ENCODE data around the gene GAB2. TPM values are rescaled to one million over a fixed set of nuclear protein-coding genes. Genes with fewer than 3 reads are reported as not detected.
"Not testable (repeated sequence)": the region's sequence is repeated elsewhere in the genome, so short reads cannot be mapped to it uniquely, and the experiment has no call there.

Gene GAB2
- total RNA-seq, 2 experiments from 2014 or later, result 15.9 to 16.6 TPM

DNA sequence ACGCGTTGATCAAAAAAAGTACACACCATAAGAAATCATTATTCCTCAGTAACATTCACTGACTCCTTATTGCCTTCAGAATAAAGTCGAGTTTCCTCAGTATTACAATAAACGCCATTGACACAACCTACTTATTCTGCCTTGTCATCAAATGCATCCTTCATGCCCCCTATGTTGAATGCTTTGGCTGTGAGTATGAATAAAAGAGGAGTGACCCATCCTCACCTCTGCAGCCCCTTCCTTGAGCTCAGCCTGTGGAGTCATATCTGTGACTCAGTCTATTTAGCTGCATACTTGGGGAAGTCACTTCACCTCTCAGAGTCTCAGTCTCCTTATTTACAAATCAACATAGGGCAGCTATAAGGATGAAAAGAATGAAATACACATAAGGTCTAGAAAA is 163.8 kb downstream of the GAB2 start:
- H3K4me1 Mint-ChIP-seq, result peaks cover 2% of the 10 kb centered on the region
- CTCF ChIA-PET, result no interaction called here
- DNase-seq, result no peak
- H3K4me3 Mint-ChIP-seq, result no peak overlapping the region
- peaks cover 14% of the 10 kb centered on the region for H3K36me3 Mint-ChIP-seq (ENCODE audit: low read depth)
- no peaks in the 10 kb centered on the region for H3K9me3 Mint-ChIP-seq
- no peak overlapping the region for H3K27ac Mint-ChIP-seq
- no peaks in the 10 kb centered on the region for H3K27me3 Mint-ChIP-seq
- POLR2A ChIA-PET, result no interaction called here

DNA sequence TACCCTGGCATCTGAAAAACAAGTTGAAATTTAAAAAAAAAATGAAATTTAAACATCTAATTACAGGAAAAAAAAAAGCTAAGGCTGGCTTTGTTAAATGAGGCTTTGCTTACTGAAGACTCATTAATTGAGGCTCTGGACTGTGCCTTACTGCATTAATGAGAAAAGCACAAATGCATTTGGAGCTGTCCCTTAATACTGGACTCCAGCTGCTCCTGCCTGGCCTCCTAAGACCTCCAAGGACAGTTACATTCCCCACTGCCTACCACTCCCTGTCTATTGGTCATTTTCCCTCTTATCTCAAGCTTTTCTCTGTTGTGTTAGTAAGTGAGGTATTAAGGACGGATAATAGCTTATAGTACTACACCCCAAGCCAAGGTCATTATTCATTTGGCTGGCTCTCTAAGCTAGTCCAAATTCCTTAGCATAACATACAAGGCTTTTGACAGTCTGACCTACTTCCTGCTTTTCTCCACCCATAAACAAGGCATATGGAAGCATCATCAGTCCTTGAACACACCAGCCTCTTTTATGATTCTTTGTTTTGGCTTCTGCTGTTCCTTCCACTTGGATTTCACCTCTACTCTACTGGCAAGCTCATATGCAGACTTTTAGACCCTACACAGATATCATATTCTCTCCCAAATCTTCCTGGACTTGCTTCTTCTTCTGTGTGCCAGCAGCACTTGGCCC is 166.4 kb downstream of the GAB2 start:
- H3K9me3 Mint-ChIP-seq, result peaks cover 4% of the 10 kb centered on the region
- H3K27ac Mint-ChIP-seq, result no peak overlapping the region
- H3K4me3 Mint-ChIP-seq, result no peak overlapping the region
- ChIA-PET CTCF (interaction anchor here (0.7 to 2.5 kb wide), 4 partner anchors 10 to 1074 kb away, joined by 3 to 6 read pairs (median 4); no protein-coding TSS in a partner anchor), POLR2A (no interaction called here)
- no peak for DNase-seq
- H3K27me3 Mint-ChIP-seq, result no peaks in the 10 kb centered on the region
- H3K4me1 Mint-ChIP-seq, result peaks cover 2% of the 10 kb centered on the region
- H3K36me3 Mint-ChIP-seq (ENCODE audit: low read depth), result peaks cover 20% of the 10 kb centered on the region

DNA sequence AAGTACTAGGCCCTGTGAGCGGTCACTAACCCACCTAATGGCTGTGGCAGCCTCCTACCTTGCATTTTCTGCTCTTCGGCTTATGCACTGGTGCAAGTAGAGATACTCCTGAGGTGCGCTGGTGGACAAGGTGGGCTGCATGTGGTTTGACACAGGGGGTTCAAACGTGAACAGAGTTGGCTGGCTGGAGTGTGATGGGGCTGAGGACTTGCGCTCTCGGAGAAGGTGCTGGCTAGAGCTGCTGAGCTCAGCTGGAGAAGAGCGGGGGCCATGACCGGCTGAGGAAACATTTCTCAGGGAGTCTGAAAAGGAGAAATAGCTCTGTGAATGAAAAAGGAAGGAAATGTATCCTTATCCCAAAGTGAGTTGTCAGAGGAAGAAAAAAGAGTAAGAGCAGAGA is 167.5 kb downstream of the GAB2 start:
- Mint-ChIP-seq H3K9me3 (peaks cover 4% of the 10 kb centered on the region), H3K27me3 (no peaks in the 10 kb centered on the region), H3K4me3 (no peak overlapping the region), H3K4me1 (peaks cover 2% of the 10 kb centered on the region), H3K27ac (no peak overlapping the region), H3K36me3 (ENCODE audit: low read depth) (peaks cover 21% of the 10 kb centered on the region)
- POLR2A ChIA-PET, result no interaction called here
- CTCF ChIA-PET, result interaction anchor here (2.2 kb wide), 1 partner anchor 9 kb away, joined by 5 read pairs; no protein-coding TSS in a partner anchor
- no peak for DNase-seq

DNA sequence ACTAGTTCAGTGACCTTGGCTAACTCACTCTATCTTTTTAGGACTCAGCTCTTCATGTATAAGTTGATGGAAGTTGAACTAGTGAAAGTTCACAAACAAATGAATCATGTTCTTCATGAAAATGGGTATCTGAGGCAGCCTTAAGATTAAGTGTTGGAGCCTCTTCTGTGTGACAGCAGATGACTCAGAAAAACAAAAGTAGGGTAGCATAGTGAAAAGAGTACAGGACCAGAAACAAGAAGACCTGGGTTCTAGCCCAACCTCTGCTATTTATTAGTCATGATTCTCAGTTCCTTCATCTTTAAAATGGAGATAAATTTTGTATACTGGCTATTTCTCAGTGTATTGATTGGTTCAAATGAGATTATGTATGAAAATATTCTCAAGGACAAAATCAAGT is 168.7 kb downstream of the GAB2 start:
- Mint-ChIP-seq H3K27me3 (no peaks in the 10 kb centered on the region), H3K27ac (no peak overlapping the region), H3K4me3 (no peak overlapping the region), H3K36me3 (ENCODE audit: low read depth) (peaks cover 19% of the 10 kb centered on the region), H3K4me1 (peaks cover 13% of the 10 kb centered on the region), H3K9me3 (peaks cover 4% of the 10 kb centered on the region)
- no peak for DNase-seq
- POLR2A ChIA-PET, result no interaction called here
- CTCF ChIA-PET, result interaction anchor here (0.9 kb wide), 1 partner anchor 32 kb away, joined by 3 read pairs; no protein-coding TSS in a partner anchor

DNA sequence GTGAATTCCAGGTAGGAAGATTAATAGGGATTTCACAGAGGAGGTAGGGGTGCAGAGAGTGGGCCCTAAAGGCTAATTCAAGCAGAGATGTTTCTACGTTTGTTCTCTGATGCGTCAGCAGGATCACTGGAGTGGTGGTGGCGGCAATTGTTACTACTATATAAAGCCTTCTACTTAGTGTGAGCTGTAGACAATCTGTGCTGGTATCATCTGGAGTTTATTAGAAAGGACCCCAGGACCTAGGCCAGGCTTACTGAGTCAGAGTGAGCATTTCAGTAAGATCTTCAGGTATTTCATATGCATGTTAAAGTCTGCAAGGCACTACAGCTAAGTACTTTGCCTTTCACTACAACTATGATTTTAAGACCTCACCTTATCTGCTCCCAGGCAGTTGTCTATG is 169.4 kb downstream of the GAB2 start:
- POLR2A ChIA-PET, result no interaction called here
- H3K27me3 Mint-ChIP-seq, result no peaks in the 10 kb centered on the region

DNA sequence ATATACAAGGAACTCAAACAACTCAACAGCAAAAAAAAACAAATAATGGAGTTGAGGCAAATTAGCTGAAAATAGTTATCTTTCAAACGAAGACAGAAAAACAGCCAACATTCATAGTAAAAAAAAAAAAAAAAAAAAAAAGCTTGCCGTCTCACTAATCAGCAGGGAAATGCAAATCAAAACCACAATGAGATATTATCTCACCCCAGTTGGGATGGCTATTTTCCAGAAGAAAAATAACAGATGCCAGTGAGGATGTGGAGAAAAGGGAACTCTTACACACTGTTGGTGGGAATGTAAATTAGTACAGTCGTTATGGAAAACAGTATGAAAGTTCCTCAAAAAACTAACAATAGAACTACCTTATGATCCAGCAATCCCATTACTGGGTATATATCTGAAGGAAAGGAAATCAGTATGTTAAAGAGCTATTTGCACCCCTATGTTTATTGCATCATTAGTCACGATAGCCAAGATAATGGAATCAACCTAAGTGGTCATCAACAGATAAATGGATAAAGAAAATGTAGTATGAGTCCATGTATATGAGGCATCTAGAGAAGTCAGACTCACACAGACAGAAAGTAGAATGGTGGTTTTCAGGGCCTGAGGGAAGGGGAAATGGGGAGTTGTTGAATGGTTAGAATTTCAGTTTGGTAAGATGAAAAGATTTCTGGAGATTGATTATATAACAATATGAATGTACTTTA is 172.9 kb downstream of the GAB2 start:
- CTCF ChIA-PET, result interaction anchor here (0.6 kb wide), 1 partner anchor 151 kb away, joined by 3 read pairs; no protein-coding TSS in a partner anchor
- Mint-ChIP-seq H3K27me3 (no peaks in the 10 kb centered on the region), H3K9me3 (peaks cover 24% of the 10 kb centered on the region), H3K4me1 (peaks cover 13% of the 10 kb centered on the region), H3K4me3 (no peak overlapping the region), H3K36me3 (ENCODE audit: low read depth) (peaks cover 28% of the 10 kb centered on the region), H3K27ac (no peak overlapping the region)
- DNase-seq, result no peak
- POLR2A ChIA-PET, result no interaction called here

More for the DNA sequence above, 169.4 kb downstream of the GAB2 start:
- Mint-ChIP-seq H3K36me3 (ENCODE audit: low read depth) (peaks cover 16% of the 10 kb centered on the region), H3K4me1 (peaks cover 15% of the 10 kb centered on the region), H3K27ac (no peak overlapping the region), H3K4me3 (no peak overlapping the region), H3K9me3 (peaks cover 4% of the 10 kb centered on the region)
- CTCF ChIA-PET, result interaction anchor here (0.9 kb wide), 1 partner anchor 32 kb away, joined by 3 read pairs; no protein-coding TSS in a partner anchor
- DNase-seq, result no peak

DNA sequence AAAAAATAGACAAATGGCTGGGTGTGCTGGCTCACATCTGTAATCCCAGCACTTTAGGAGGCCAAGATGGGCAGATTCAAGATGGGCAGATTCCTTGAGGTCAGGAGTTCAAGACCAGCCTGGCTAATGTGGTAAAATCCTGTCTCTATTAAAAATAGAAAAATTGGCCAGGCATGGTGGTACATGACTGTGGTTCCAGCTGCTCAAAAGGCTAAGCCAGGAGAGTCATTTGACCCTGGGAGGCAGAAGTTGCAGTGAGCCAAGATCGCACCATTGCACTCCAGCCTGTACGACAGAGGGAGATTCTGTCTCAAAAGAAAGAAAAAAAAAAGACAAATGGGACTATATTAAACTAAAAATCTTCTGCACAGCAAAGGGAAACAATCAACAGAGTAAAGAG is 173.5 kb downstream of the GAB2 start:
- H3K4me1 Mint-ChIP-seq, result peaks cover 13% of the 10 kb centered on the region
- H3K9me3 Mint-ChIP-seq, result peaks cover 29% of the 10 kb centered on the region
- ChIA-PET POLR2A (no interaction called here), CTCF (interaction anchor here (0.6 kb wide), 1 partner anchor 151 kb away, joined by 3 read pairs; no protein-coding TSS in a partner anchor)
- peaks cover 31% of the 10 kb centered on the region for H3K36me3 Mint-ChIP-seq (ENCODE audit: low read depth)
- DNase-seq, result no peak
- no peak overlapping the region for H3K27ac Mint-ChIP-seq
- H3K27me3 Mint-ChIP-seq, result no peaks in the 10 kb centered on the region
- no peak overlapping the region for H3K4me3 Mint-ChIP-seq

DNA sequence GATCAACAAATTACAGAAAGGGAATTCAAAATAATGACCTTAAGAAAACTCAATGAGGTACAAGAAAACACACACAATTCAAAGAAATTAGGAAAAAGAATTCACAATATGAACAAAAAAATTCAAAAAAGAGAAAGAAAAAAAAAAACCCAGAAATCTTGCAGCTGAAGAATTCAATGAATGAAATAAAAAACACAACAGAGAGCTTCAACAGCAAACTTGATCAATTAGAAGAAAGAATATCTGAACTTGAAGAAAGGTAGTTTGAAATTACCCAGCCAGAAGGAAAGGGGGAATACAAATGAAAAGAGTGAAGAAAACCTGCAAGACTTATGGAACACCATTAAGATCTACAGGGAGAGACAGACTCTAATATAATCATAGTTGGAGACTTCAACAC is 176.1 kb downstream of the GAB2 start:
- H3K27ac Mint-ChIP-seq, result no peak overlapping the region
- ChIA-PET POLR2A (no interaction called here), CTCF (interaction anchor here (1.1 to 1.4 kb wide), 2 partner anchors 10 to 13 kb away, joined by 5 read pairs; no protein-coding TSS in a partner anchor)

DNA sequence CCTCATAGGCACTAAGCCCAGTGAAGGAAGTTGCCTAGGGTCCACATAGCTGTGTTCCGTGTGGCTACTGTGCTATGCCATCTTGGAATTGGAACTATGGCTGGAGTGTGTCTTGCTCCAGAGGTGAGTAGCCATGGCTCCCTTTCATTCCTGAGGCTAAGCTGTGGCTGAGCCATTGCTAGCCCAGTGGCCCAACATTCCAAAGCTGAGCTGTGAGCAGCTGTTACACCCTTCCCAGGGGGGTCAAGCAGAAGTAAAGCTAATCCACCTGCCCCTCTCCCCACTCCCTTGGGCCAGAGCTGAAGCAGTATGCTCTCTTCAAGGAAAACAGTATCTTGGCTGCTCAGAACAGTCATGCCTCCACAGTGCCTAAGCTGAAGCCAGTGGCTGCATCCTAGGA is 177.8 kb downstream of the GAB2 start:
- Mint-ChIP-seq H3K36me3 (ENCODE audit: low read depth) (peaks cover 47% of the 10 kb centered on the region), H3K27me3 (no peaks in the 10 kb centered on the region), H3K27ac (no peak overlapping the region), H3K4me3 (no peak overlapping the region), H3K4me1 (peaks cover 10% of the 10 kb centered on the region), H3K9me3 (peaks cover 35% of the 10 kb centered on the region)
- ChIA-PET POLR2A (no interaction called here), CTCF (interaction anchor here (0.6 to 1.5 kb wide), 4 partner anchors 12 to 195 kb away, joined by 3 to 7 read pairs (median 4); no protein-coding TSS in a partner anchor)
- no peak for DNase-seq

More for the DNA sequence above, 176.1 kb downstream of the GAB2 start:
- no peak for DNase-seq
- H3K4me3 Mint-ChIP-seq, result no peak overlapping the region
- peaks cover 35% of the 10 kb centered on the region for H3K9me3 Mint-ChIP-seq
- peaks cover 42% of the 10 kb centered on the region for H3K36me3 Mint-ChIP-seq (ENCODE audit: low read depth)
- H3K27me3 Mint-ChIP-seq, result no peaks in the 10 kb centered on the region
- peaks cover 13% of the 10 kb centered on the region for H3K4me1 Mint-ChIP-seq

DNA sequence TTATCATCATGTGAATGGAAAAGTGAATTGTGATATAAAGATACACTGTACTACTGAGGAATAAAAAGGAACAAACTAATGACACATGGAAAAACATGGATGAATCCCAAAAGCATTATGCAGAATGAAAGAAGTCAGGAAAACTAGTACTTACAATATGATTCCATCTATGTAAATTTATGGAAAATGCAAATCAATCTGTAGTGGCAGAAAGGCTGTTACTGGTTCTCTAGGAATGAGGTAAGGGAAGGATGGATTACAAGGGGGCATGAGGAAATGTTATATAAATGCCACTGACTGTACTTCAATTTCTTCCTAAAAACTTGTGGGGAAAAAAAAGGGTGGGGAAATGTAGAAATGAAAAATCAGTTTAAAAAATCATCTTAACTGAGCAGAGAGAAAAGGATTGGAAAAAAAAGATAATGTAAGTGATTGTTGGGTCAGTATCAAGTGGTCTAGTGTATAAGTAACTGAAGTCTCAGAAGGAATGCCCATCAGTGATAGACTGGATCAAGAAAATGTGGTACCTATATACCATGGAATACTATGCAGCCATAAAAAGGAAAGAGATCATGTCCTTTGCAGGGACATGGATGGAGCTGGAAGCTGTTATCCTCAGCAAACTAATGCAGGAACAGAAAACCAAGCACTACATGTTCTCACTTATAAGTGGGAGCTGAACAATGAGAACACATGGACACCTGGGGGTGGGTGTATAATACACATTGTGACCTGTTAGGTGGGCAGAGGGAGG is 180.2 kb downstream of the GAB2 start:
- Mint-ChIP-seq H3K27ac (no peak overlapping the region), H3K36me3 (ENCODE audit: low read depth) (peaks cover 50% of the 10 kb centered on the region), H3K4me1 (no peaks in the 10 kb centered on the region), H3K9me3 (peaks cover 32% of the 10 kb centered on the region), H3K4me3 (no peak overlapping the region), H3K27me3 (no peaks in the 10 kb centered on the region)
- no peak for DNase-seq
- ChIA-PET POLR2A (no interaction called here), CTCF (interaction anchor here (1.2 to 1.7 kb wide), 2 partner anchors 9 to 327 kb away, joined by 3 to 8 read pairs; no protein-coding TSS in a partner anchor)

DNA sequence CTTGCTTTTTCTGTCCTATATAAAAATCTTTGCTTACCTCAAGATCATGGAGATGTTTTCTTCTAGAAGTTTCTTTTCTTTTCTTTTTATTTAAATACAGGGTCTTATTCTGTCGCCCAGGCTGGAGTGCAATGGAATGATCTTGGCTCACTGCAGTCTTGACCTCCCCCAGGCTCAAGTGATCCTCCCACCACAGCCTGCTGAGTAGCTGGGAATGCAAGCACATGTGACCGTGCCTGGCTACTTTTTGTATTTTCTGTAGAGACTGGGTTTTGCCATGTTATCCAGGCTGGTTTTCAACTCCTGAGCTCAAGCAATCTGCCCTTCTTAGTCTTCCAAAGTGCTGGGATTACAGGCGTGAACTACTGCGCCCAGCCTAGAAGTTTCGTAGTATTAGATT is 183.6 kb downstream of the GAB2 start:
- Mint-ChIP-seq H3K27me3 (no peaks in the 10 kb centered on the region), H3K4me3 (no peak overlapping the region), H3K36me3 (ENCODE audit: low read depth) (peaks cover 45% of the 10 kb centered on the region), H3K27ac (no peak overlapping the region), H3K9me3 (peaks cover 11% of the 10 kb centered on the region), H3K4me1 (peaks cover 21% of the 10 kb centered on the region)
- no peak for DNase-seq
- ChIA-PET POLR2A (no interaction called here), CTCF (no interaction called here)

DNA sequence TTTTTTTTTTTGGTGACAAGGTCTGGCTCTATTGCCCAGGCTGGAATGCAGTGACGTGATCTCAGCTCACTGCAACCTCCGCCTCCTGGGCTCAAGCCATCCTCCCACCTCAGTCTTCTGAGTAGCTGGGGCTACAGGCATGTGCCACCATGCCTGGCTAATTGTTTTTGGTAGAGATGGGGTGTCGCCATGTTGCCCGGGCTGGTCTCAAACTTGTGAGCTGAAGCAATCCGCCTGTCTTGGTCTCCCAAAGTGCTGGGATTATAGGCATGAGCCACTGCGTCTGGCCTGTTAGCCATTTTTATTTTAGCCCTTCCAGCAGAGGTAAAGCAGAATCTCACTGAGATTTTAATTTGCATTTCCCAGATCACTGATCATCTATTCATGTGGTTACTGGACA is 184.6 kb downstream of the GAB2 start:
- DNase-seq, H3K27me3 Mint-ChIP-seq, H3K4me3 Mint-ChIP-seq, POLR2A ChIA-PET, H3K27ac Mint-ChIP-seq: not testable (repeated sequence)
- CTCF ChIA-PET, result interaction anchor here (0.6 kb wide), 1 partner anchor 20 kb away, joined by 3 read pairs; no protein-coding TSS in a partner anchor
- Mint-ChIP-seq H3K4me1 (peaks cover 30% of the 10 kb centered on the region), H3K9me3 (peaks cover 11% of the 10 kb centered on the region), H3K36me3 (ENCODE audit: low read depth) (peaks cover 42% of the 10 kb centered on the region)

Measured in activated CD4-positive, alpha-beta T cell treated with anti-CD3 and anti-CD28 coated beads, Interleukin-2, amount 10 ng/mL, durations not matched to agents 7 days and 5 days (primary cell).